ENCODE results near the gene AP3S2.

The AP3S2 gene

GRCh38 chr15:89912145-89912673, 18.4 kb upstream of the AP3S2 start:
- DNase-seq (ENCODE audit: low spot score): no peak
- TF ChIP-seq, protein P1, sequence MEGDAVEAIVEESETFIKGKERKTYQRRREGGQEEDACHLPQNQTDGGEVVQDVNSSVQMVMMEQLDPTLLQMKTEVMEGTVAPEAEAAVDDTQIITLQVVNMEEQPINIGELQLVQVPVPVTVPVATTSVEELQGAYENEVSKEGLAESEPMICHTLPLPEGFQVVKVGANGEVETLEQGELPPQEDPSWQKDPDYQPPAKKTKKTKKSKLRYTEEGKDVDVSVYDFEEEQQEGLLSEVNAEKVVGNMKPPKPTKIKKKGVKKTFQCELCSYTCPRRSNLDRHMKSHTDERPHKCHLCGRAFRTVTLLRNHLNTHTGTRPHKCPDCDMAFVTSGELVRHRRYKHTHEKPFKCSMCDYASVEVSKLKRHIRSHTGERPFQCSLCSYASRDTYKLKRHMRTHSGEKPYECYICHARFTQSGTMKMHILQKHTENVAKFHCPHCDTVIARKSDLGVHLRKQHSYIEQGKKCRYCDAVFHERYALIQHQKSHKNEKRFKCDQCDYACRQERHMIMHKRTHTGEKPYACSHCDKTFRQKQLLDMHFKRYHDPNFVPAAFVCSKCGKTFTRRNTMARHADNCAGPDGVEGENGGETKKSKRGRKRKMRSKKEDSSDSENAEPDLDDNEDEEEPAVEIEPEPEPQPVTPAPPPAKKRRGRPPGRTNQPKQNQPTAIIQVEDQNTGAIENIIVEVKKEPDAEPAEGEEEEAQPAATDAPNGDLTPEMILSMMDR (IDR thresholded peaks at IDR 0.05; ENCODE audit: extremely low read depth, insufficient read depth, missing control alignments): no peak
- in situ Hi-C loops (cut with MboI; ENCODE audit: low pct_unique_long_range_greater_than_20kb, low sequenced_read_pairs, unreplicated experiment): no loop called here

- no peak for DNase-seq (ENCODE audit: low spot score)
- in situ Hi-C loops (cut with MboI; ENCODE audit: low pct_unique_long_range_greater_than_20kb, low sequenced_read_pairs, unreplicated experiment): no loop called here
- TF ChIP-seq, protein P1 (IDR thresholded peaks at IDR 0.05; ENCODE audit: extremely low read depth, insufficient read depth, missing control alignments): no peak
Observed at GRCh38 chr15:89910891-89911626, 17.3 kb upstream of the AP3S2 start.

- no peak for DNase-seq (ENCODE audit: low spot score)
- TF ChIP-seq, protein P1 (IDR thresholded peaks at IDR 0.05; ENCODE audit: extremely low read depth, insufficient read depth, missing control alignments): no peak
- in situ Hi-C loops (cut with MboI; ENCODE audit: low pct_unique_long_range_greater_than_20kb, low sequenced_read_pairs, unreplicated experiment): no loop called here
Observed at GRCh38 chr15:89909611-89910010, 15.8 kb upstream of the AP3S2 start.

DNA sequence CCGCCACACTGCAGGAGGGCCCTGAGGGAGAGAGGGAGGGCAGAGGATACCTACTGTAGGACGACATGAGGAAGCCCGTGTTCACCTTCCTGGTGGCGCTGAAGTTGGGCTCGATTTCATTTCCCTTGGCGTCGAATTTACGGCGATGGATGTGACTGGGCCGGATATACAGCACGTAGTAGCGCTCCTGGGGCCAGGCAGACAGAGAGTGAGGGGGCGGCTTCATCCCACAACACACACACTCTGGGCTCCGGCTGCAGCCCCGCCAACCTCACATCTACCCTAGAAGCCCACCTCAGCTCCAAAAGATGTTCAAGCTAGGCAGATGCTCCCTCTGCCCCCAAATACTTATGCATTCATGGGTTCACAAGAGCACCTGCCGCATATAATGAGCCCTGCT, 14.4 kb upstream of the AP3S2 start:
- in situ Hi-C loops (cut with MboI; ENCODE audit: low pct_unique_long_range_greater_than_20kb, low sequenced_read_pairs, unreplicated experiment): no loop called here
- TF ChIP-seq, protein P1 (IDR thresholded peaks at IDR 0.05; ENCODE audit: extremely low read depth, insufficient read depth, missing control alignments): no peak
- DNase-seq (ENCODE audit: low spot score): no peak

- DNase-seq (ENCODE audit: low spot score): no peak
- TF ChIP-seq, protein P1 (IDR thresholded peaks at IDR 0.05; ENCODE audit: extremely low read depth, insufficient read depth, missing control alignments): no peak
- in situ Hi-C loops (cut with MboI; ENCODE audit: low pct_unique_long_range_greater_than_20kb, low sequenced_read_pairs, unreplicated experiment): no loop called here
Observed at GRCh38 chr15:89907289-89907688, 13.5 kb upstream of the AP3S2 start.

GRCh38 chr15:89905846-89906378, 12.1 kb upstream of the AP3S2 start:
- TF ChIP-seq, protein P1 (IDR thresholded peaks at IDR 0.05; ENCODE audit: extremely low read depth, insufficient read depth, missing control alignments): no peak
- no peak for DNase-seq (ENCODE audit: low spot score)
- in situ Hi-C loops (cut with MboI; ENCODE audit: low pct_unique_long_range_greater_than_20kb, low sequenced_read_pairs, unreplicated experiment): no loop called here
